ENCODE data around the gene OTUD3.
"Not testable (repeated sequence)": the region's sequence is repeated elsewhere in the genome, so short reads cannot be mapped to it uniquely, and the experiment has no call there.

OTUD3 gene

GRCh38 chr1:19922015-19922688 lies 40.0 kb downstream of the OTUD3 start:
- no peak for DNase-seq

- DNase-seq: no peak
Measured at GRCh38 chr1:19923137-19923952, 41.1 kb downstream of the OTUD3 start, which contains the start of gene PLA2G2E. TSS of gene PLA2G2E (minus strand) at chr1:19923617. CDS start at chr1:19923559, 58 bp downstream.

DNA sequence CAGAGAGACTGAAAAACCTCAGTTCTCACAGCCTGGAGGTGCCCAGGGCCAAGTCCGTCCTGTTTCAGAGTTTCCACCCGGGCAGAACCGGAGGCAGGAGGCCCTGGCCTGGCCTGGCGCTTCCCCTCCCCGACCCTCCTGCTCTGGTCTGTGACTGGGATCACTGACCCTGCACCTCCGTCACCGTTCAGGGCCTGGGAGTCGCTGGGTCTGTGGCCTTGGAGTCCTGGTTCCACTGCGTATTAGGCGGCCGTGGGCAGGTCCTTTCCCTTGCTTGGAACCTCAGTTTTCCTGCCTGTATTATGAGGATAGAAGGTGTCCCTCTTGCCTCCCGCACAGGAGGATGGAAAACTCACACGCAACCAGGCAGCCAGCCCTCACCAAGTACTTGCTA lies 41.8 kb downstream of the OTUD3 start:
- no peak for DNase-seq

DNA sequence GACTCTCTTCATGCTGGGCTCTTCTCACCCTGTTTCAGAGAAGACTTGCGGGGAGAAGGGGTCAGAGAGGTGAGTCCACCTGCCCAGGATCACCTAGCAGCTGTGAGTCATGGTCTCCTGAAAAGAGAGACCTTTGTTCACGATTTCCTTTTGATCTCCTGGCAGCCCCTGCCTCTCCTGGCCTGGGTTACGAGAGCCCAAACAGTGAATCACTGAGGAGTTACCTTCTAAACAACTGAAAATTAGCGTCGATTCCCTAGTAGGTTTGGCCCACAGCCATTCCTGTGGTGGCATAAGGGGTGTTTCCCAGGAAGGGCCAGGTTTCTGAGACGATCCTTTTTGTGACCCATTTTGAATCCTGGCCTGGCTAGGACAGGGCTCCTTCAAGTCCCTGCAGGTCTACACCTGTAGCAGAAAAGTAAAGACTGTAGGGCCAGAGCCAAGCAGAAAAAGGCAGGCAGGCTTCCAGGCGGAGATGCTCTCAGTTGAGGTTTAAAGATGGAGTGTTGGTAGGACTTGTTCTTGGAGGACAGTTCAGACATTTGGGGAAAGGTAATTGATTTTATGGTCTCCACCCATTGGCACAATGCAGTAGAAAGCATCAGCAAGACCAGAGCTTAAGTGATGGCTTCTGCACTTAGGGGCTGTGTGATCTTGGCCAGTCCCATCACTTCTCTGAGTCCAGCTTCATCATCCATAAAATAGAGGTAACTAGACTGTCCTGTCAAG lies 43.3 kb downstream of the OTUD3 start:
- no peak for DNase-seq

DNA sequence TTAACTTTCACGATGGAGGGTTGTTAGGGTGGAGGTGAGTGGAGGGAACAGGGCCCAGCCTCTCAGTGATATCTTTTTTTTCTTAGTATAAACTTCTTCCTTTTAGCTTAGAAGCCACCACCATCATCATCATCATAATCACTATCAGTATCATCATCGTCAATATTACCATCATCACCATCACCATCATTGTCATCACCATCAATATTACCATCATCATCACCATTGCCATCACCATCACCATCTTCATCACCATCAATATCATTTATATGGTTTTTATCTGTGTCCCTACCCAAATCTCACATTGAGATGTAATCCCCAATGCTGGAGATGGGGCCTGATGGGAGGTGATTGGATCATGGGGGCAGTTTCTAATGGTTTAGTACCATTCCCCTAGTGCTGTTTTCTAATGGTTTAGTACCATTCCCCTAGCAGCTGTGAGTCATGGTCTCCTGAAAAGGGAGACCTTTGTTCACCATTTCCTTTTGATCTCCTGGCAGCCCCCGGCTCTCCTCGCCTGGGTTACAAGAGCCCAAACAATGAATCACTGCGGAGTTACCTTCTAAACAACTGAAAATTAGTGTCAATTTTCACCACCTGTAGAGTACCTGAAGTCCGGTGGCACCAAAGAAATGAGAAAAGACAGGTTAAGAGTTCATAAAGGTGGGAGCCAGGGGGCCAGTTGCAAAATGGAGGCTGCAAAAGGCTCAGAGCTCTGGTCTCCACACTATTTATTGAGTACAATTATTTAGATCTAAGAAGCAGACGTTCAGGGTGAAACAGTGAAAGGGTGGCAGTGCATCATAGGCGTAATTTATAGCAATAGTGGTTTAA lies 44.3 kb downstream of the OTUD3 start:
- DNase-seq: no peak

GRCh38 chr1:19927130-19927421 lies 44.9 kb downstream of the OTUD3 start:
- DNase-seq: not testable (repeated sequence)

- no peak for DNase-seq
Measured at GRCh38 chr1:19932866-19933265, 50.7 kb downstream of the OTUD3 start.

GRCh38 chr1:19934336-19934735 lies 52.1 kb downstream of the OTUD3 start:
- DNase-seq: no peak

DNA sequence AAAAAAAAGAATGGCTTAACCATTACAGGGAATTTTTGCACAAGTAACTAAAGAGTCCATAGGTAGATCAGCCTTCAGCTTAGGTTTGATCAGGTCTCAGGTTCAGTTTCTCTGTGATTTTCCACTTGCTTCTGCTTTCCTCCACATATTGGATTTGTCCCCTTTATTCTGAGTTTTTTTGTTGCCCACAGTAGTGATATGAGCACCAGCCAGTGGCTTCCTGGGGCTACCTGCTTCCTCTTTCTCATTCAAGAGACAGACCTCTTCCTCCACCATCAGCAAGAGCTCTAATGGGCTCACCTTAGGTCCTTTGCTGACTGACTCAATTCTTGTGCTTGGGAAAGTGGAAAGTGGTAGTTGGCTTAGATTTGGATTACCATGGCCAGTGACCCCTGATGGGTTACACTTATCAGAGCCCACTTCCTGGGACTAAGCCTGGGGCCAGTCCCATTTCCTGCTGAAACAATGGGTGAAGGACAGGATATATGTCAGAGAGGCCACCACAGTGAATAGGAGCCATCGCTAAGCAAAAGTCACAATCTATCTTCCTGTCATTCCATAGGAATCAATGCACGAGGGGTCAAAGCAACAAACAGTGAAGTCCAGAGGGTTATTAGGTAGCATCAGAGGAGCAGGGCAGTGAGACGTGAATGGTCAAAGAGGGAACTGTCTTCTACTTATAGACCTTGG lies 54.0 kb downstream of the OTUD3 start:
- DNase-seq: no peak

DNA sequence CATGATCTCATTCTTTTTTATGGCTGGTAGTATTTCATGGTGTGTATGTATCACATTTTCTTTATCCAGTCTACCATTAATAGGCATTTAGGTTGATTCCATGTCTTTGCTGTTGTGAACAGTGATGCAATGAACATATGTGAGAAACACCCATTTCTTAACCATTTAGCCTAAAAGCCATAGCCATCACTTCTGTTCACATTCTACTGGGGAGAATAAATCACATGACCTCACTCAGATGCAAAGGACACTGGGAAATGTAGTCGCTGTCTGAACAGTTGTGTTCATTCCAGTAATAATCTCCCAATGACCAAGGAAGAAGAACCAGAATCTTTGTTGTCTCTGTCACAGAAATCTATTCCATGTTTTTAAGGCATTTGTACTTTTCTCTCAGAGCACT lies 56.3 kb downstream of the OTUD3 start:
- DNase-seq: no peak

DNA sequence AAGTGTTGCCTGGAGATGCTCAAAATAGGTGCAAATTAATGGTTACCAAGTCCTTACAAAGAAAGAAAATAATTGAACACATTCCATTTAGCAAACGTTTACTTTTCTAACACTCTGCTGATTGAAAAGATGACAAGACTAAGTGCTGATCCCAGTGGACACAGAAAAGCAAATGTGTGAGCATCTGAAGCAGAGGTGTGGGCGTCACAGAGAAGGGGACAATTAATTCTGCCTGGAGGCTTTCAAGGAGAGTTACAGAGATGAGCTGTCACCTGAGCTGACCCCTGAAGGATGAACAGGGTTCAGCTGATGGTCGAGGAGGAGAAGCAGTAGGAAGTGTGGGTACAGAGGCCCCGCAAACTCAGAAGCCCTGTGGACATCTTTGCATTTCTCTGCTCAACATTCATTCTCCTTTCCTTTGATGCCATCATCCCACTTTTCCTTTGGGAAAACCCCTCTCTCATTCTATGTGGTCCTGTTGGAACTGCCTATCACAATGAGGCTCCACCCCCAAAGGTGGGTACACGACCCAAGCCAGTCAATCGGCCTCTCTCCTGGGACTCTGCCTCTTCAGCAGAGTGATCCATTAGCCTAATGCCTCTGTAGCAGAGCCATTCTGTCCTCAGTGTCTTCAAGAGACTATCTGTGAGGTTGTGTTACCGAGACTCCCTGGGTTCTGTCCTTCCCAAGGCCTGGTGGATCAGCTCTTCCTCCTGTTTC lies 58.5 kb downstream of the OTUD3 start:
- DNase-seq: no peak

- DNase-seq: no peak
Measured at GRCh38 chr1:19941206-19941568, 59.0 kb downstream of the OTUD3 start.

- no peak for DNase-seq
Measured at GRCh38 chr1:19942088-19942487, 59.9 kb downstream of the OTUD3 start.

DNA sequence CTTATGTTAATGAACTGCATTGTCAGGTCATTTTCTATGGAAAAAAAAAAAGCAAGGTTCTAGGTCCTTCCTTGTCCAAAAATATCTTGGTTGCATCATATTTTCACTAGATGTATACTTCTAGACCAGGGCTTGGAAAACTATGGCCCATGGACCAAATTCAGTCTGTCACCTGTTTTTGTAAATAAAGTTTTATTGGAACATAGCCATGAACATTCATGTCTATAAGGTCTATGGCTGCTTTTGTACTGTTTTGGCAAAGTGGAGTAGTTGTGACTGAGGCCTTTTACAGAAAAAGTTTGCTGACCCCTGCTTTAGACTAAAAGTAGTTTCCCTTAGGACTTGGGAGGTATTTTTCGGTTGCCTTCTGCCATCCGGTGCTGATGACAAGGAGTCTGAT lies 60.5 kb downstream of the OTUD3 start:
- no peak for DNase-seq

- no peak for DNase-seq
Measured at GRCh38 chr1:19945914-19946313, 63.7 kb downstream of the OTUD3 start.

- no peak for DNase-seq
Measured at GRCh38 chr1:19946331-19946751, 64.1 kb downstream of the OTUD3 start.

DNA sequence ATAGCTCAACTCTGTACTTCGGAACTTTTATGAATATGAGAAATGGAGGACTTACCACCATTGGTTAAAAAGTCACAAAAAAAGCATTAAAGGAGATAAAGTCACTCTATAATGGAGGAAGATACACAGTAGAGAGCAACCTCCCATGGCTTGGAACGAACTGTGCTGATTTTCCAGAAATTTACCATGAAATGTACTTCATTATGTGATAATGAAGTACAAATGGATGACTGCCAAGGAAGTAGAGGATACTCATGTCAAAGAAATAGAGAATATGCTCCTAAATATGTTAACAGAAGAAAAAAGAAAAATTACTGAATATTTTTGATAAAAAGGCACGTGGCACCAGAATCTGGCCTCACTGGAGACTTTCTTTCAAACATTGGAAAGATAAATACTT lies 64.8 kb downstream of the OTUD3 start:
- DNase-seq: no peak

DNA sequence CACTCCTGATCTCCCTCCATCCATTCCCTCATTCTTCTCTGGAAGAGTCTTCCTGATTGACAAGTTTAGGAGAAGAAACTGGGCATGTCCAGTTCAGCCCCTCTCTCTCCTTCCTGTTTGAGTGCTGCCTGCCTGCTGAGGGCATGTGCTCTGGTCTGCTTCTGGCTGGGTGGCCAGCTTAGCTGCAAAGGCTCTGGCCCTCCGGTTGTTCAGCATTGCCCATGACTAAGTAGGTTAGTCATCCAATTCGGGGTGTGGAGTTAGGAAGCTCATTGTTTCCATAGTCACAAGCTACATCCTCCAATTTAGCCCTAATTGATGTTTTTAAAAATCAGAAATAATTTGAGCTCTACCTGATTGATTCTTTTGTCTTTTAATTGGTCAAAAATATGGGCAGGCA lies 66.8 kb downstream of the OTUD3 start:
- no peak for DNase-seq

- DNase-seq: no peak
Measured at GRCh38 chr1:19954059-19954458, 71.9 kb downstream of the OTUD3 start.

DNA sequence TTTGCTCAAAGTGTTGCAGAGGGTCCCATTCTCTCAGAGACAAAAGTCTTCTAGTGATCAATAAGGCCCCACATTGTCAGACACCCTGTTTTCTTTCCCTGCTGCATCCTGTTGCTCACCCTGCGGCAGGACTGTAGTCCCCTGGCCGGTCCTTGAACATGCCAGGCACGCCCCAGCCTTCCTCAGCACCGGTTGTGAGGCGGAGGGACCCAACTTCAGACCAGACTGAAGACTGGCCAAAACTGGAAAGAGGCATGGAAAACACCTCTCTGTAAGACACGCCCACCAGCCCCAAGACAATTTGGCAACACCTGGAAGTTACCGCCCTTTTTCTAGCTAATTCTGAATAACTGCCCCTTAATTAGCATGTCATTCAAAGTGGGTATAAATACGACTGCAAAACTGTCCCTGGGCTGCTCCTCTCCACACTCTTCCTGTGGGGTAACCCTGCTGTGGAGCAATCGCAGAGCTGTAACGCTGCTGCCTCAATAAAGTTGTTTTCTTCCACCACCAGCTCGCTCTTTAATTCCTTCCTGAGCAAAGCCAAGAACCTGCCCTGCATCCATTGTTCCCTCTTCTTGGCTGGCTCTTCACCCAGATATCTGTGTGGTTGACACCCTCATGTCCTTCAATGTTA lies 73.5 kb downstream of the OTUD3 start:
- no peak for DNase-seq

DNA sequence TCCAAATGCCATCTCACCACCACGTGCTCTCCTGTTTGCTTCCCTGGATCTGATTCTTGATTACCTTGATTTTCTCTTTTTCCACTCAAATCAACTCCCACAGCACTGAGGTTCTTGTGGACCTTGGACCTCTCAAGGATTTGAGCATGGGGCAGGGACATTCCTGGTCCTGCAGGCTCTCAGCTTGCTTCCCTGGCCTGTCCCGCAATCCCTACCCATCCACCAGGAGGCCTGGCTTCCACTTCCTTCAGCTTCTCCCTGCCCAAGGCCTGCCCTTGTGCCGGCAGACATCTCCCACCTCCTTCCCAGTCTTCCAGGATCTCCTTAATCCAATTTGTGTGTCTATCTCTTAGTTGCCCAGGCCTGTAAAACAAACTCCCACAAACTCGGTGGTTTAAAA lies 75.6 kb downstream of the OTUD3 start:
- no peak for DNase-seq

All from NCI-H1105 (cell line).